Activated naive CD4-positive, alpha-beta T cell treated with anti-CD3 and anti-CD28 coated beads, Interleukin-2, amount 50 U/mL, for 24 hours (primary cell): ENCODE measurements around the gene CEP164.

Experiments
- H3K27ac Mint-ChIP-seq: one replicate; pipeline ENCODE4 v1.8.0; 2021; ENCODE audit warnings: mild to moderate bottlenecking, mixed read lengths
- H3K27me3 Mint-ChIP-seq: one replicate; pipeline ENCODE4 v1.8.0; 2021; ENCODE audit warnings: mixed read lengths
- H3K36me3 Mint-ChIP-seq: one replicate; pipeline ENCODE4 v1.8.0; 2021; ENCODE audit warnings: mixed read lengths
- H3K4me1 Mint-ChIP-seq: one replicate; pipeline ENCODE4 v1.8.0; 2021; ENCODE audit warnings: mixed read lengths
- H3K4me3 Mint-ChIP-seq: one replicate; pipeline ENCODE4 v1.8.0; 2021; ENCODE audit warnings: mild to moderate bottlenecking, mixed read lengths
- H3K9me3 Mint-ChIP-seq: one replicate; pipeline ENCODE4 v1.8.0; 2021; ENCODE audit warnings: mixed read lengths

CEP164 gene

GRCh38 chr11:117414724-117415123, 87.1 kb downstream of the CEP164 start:
- Mint-ChIP-seq H3K9me3 (no peaks in the 10 kb centered on the region), H3K4me3 (no peak overlapping the region), H3K27me3 (no peaks in the 10 kb centered on the region), H3K27ac (no peak overlapping the region), H3K4me1 (no peaks in the 10 kb centered on the region), H3K36me3 (peaks cover 9% of the 10 kb centered on the region)

- Mint-ChIP-seq H3K27me3 (no peaks in the 10 kb centered on the region), H3K27ac (no peak overlapping the region), H3K4me3 (no peak overlapping the region), H3K36me3 (peaks cover 6% of the 10 kb centered on the region), H3K9me3 (no peaks in the 10 kb centered on the region), H3K4me1 (no peaks in the 10 kb centered on the region)
Observed at GRCh38 chr11:117415358-117415896, 87.8 kb downstream of the CEP164 start.

- Mint-ChIP-seq H3K27ac (no peak overlapping the region), H3K36me3 (peaks cover 5% of the 10 kb centered on the region)
Observed at GRCh38 chr11:117417342-117417741, 89.7 kb downstream of the CEP164 start.

GRCh38 chr11:117417856-117418255, 90.2 kb downstream of the CEP164 start:
- Mint-ChIP-seq H3K27ac (no peak overlapping the region), H3K4me3 (no peak overlapping the region), H3K4me1 (no peaks in the 10 kb centered on the region), H3K27me3 (no peaks in the 10 kb centered on the region), H3K9me3 (no peaks in the 10 kb centered on the region), H3K36me3 (peaks cover 1% of the 10 kb centered on the region)

More at GRCh38 chr11:117417342-117417741, 89.7 kb downstream of the CEP164 start:
- H3K27me3 Mint-ChIP-seq, result no peaks in the 10 kb centered on the region
- no peaks in the 10 kb centered on the region for H3K4me1 Mint-ChIP-seq
- no peaks in the 10 kb centered on the region for H3K9me3 Mint-ChIP-seq
- no peak overlapping the region for H3K4me3 Mint-ChIP-seq

GRCh38 chr11:117418737-117419481, 91.3 kb downstream of the CEP164 start:
- no peaks in the 10 kb centered on the region for H3K4me1 Mint-ChIP-seq

GRCh38 chr11:117419482-117420142, 92.0 kb downstream of the CEP164 start:
- H3K4me1 Mint-ChIP-seq, result no peaks in the 10 kb centered on the region
- no peaks in the 10 kb centered on the region for H3K36me3 Mint-ChIP-seq
- no peak overlapping the region for H3K27ac Mint-ChIP-seq
- no peaks in the 10 kb centered on the region for H3K9me3 Mint-ChIP-seq
- peaks cover 2% of the 10 kb centered on the region for H3K27me3 Mint-ChIP-seq
- no peak overlapping the region for H3K4me3 Mint-ChIP-seq

More at GRCh38 chr11:117418737-117419481, 91.3 kb downstream of the CEP164 start:
- no peak overlapping the region for H3K27ac Mint-ChIP-seq
- no peaks in the 10 kb centered on the region for H3K36me3 Mint-ChIP-seq
- H3K4me3 Mint-ChIP-seq, result no peak overlapping the region
- H3K9me3 Mint-ChIP-seq, result no peaks in the 10 kb centered on the region
- H3K27me3 Mint-ChIP-seq, result peaks cover under 1% of the 10 kb centered on the region

GRCh38 chr11:117420143-117420485, 92.5 kb downstream of the CEP164 start:
- peaks cover 2% of the 10 kb centered on the region for H3K27me3 Mint-ChIP-seq
- H3K36me3 Mint-ChIP-seq, result no peaks in the 10 kb centered on the region
- no peaks in the 10 kb centered on the region for H3K4me1 Mint-ChIP-seq
- H3K4me3 Mint-ChIP-seq, result no peak overlapping the region
- H3K9me3 Mint-ChIP-seq, result no peaks in the 10 kb centered on the region
- H3K27ac Mint-ChIP-seq, result no peak overlapping the region

- H3K4me1 Mint-ChIP-seq, result no peaks in the 10 kb centered on the region
- H3K27me3 Mint-ChIP-seq, result peaks cover 2% of the 10 kb centered on the region
- no peaks in the 10 kb centered on the region for H3K9me3 Mint-ChIP-seq
- no peaks in the 10 kb centered on the region for H3K36me3 Mint-ChIP-seq
- no peak overlapping the region for H3K4me3 Mint-ChIP-seq
- H3K27ac Mint-ChIP-seq, result no peak overlapping the region
Observed at GRCh38 chr11:117420598-117420997, 92.9 kb downstream of the CEP164 start.

- H3K9me3 Mint-ChIP-seq, result no peaks in the 10 kb centered on the region
- no peaks in the 10 kb centered on the region for H3K36me3 Mint-ChIP-seq
- no peaks in the 10 kb centered on the region for H3K4me1 Mint-ChIP-seq
- no peak overlapping the region for H3K4me3 Mint-ChIP-seq
- no peak overlapping the region for H3K27ac Mint-ChIP-seq
- peaks cover 2% of the 10 kb centered on the region for H3K27me3 Mint-ChIP-seq
Observed at GRCh38 chr11:117421041-117421440, 93.4 kb downstream of the CEP164 start.

- Mint-ChIP-seq H3K27me3 (peaks cover 2% of the 10 kb centered on the region), H3K4me3 (no peak overlapping the region), H3K36me3 (no peaks in the 10 kb centered on the region), H3K4me1 (no peaks in the 10 kb centered on the region), H3K27ac (no peak overlapping the region), H3K9me3 (no peaks in the 10 kb centered on the region)
Observed at GRCh38 chr11:117421476-117421875, 93.8 kb downstream of the CEP164 start.

GRCh38 chr11:117423046-117423575, 95.5 kb downstream of the CEP164 start:
- Mint-ChIP-seq H3K27ac (no peak overlapping the region), H3K27me3 (peaks cover 3% of the 10 kb centered on the region), H3K4me1 (peaks cover 6% of the 10 kb centered on the region), H3K4me3 (no peak overlapping the region), H3K36me3 (no peaks in the 10 kb centered on the region), H3K9me3 (no peaks in the 10 kb centered on the region)

GRCh38 chr11:117424781-117425180, 97.1 kb downstream of the CEP164 start:
- Mint-ChIP-seq H3K4me3 (no peak overlapping the region), H3K36me3 (no peaks in the 10 kb centered on the region), H3K27me3 (peaks cover 3% of the 10 kb centered on the region), H3K9me3 (no peaks in the 10 kb centered on the region), H3K27ac (no peak overlapping the region), H3K4me1 (peaks cover 6% of the 10 kb centered on the region)

- H3K27ac Mint-ChIP-seq, result no peak overlapping the region
- H3K36me3 Mint-ChIP-seq, result no peaks in the 10 kb centered on the region
- peaks cover 3% of the 10 kb centered on the region for H3K27me3 Mint-ChIP-seq
- H3K9me3 Mint-ChIP-seq, result no peaks in the 10 kb centered on the region
- H3K4me3 Mint-ChIP-seq, result no peak overlapping the region
- H3K4me1 Mint-ChIP-seq, result peaks cover 6% of the 10 kb centered on the region
Observed at GRCh38 chr11:117425679-117426296, 98.1 kb downstream of the CEP164 start.

- H3K9me3 Mint-ChIP-seq, result no peaks in the 10 kb centered on the region
- no peak overlapping the region for H3K27ac Mint-ChIP-seq
- H3K4me1 Mint-ChIP-seq, result peaks cover 6% of the 10 kb centered on the region
- peaks cover 3% of the 10 kb centered on the region for H3K27me3 Mint-ChIP-seq
- H3K36me3 Mint-ChIP-seq, result no peaks in the 10 kb centered on the region
- H3K4me3 Mint-ChIP-seq, result no peak overlapping the region
Observed at GRCh38 chr11:117426297-117426685, 98.6 kb downstream of the CEP164 start.

GRCh38 chr11:117426941-117427340, 99.3 kb downstream of the CEP164 start:
- Mint-ChIP-seq H3K27ac (no peak overlapping the region), H3K4me3 (no peak overlapping the region), H3K4me1 (peaks cover 6% of the 10 kb centered on the region), H3K27me3 (peaks cover 3% of the 10 kb centered on the region), H3K36me3 (no peaks in the 10 kb centered on the region), H3K9me3 (no peaks in the 10 kb centered on the region)
